ENCODE data around the gene DCLK2.

DCLK2 gene

DNA sequence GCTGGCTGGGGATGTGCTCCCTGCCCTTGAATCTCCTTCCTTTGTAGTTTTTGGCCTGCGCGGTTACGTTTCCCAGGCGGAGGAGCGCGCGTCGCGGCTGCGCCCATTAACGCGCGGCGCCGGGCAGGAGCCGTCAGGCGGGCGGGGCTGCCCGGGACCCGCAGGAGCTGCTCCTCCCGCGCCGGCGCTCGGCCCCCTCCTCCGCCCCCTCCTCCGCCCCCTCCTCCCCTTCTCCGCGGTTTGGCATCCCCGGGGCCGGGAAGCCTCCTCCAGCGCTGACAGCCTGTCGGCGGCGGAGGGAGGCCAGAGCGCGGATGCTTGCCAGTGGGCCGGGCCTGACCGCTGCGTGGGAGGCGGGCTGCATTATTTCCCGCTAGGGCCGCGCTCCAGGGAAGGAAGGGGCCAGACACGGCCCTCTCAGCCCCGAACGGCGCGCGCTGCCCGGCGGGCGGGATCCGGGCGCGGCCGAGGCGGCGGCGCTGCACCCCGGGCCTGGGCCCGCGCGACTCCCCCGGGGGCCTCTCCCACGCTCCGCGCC is at the start of gene DCLK2:
TSS of gene DCLK2 (plus strand) at position 405 of the 538 bp plus-strand sequence. CDS start 583 bp downstream, outside the sequence.
- DNase-seq: peak; percentile 91

DNA sequence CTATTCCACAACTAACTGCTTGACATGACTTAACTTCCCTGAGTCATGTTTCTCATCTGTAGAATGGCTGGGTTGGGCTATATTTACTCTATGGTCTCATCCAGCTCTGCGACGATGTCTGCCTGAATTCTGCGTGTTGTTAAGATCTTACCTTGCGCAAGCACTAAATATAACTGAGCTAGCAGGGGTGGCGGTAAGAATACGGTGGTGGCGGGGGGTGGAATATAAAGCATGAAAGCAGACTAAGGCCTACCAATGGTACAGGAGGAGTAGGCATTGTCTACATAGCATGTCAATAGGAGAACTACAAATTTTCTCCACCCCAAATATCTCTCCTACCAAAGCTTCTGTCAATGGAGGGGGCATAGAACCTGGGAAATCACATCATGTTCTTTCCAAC is 45.7 kb upstream of the DCLK2 start:
- DNase-seq: no peak

DNA sequence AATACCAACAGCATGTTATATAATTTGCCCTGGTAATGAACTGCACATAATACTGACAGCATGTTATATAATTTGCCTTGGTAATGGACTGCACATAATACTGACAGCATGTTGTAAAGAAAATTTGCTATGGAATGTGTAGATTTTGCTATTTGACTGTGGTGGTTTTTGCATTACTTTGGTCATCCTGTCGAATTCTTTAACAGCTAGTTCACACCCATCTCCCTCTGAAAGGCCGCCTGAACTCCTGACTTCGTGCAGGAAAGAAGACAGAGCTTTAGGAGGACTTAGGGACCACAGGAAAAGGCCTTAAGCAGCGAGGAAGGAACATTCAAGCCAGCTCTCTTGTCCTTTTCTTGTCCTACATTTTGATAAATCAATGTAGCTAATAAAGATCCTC is 45.2 kb upstream of the DCLK2 start:
- peak; percentile 74 for DNase-seq

DNA sequence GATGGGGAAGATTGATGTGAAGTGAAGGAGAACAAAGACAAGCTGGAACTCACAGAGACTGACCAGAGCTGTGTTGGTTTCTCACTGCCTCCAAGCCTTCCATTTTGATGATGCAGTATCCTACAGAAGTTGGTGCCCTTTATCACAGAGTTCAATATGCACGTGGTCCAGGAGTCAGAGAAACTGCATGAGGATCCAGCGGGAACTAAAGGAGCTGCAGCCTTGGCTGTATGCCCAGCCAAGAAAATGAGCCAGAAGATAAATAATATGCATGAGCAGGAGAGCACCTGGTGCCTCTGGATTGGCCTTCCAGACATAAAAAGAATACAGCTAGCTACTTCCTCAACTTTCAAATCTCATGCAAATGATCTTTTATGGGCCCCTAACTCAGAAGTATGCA is 44.3 kb upstream of the DCLK2 start:
- DNase-seq: peak; percentile 67

DNA sequence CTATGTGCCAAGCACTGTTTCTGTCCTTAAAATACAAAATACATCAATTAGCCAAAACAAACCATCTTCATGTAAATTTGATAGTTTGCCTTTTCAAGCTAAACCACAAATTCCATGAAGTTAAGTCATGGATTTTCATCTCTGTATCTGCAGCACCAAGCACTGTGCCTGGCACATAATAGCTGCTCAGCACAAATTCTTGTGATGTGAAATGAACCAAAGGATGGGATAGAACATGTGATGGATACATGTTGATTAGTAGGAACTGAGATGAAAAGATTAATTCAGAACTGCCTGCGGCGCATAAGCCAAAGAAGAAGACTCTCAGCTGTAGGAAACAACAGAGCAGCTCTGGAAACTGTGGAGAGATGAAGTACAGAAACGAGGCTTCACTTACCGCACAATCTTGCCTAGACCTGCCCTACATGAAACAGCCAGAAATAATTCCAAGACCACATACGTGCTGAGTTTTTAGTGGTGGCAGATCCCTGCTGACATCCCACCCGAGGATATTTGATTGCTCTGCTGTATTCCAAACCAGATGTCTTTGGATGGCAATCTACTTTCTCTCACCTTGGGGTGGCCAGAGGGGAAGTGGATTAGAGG is 40.9 kb upstream of the DCLK2 start:
- DNase-seq: no peak

DNA sequence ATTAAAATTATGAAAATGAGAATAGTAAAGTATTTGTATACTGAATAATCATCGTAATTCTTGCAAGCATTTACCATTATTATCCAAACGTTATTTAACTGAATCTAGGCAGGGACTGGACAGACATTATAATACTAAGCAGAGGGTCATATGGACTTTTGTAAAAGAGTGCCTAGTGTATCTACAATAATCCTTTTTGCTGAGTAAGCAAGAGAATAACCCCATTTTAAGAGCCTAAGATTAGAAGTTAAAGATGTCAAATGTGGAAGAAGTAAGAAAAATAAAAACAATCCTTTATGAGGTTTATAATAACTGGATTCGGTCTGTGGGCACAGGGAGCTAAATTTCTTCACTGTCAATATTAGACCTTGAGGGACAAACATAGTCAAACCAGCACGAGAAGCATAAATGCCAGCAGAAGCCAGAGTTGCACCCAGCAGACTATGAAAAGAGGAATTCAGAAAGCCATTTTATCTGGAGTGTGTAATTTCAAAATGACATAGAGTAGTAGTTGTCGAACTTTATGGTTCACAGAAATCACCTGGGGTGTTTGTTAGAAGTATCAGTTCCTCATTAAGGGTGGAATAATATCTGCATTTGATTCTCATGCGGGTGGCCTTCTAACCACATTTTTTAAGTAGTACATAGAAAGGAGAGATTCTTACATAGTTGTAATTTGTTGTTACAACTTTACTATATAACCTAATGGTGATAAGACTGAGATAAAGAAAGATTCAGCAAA is 39.7 kb upstream of the DCLK2 start:
- DNase-seq: no peak

DNA sequence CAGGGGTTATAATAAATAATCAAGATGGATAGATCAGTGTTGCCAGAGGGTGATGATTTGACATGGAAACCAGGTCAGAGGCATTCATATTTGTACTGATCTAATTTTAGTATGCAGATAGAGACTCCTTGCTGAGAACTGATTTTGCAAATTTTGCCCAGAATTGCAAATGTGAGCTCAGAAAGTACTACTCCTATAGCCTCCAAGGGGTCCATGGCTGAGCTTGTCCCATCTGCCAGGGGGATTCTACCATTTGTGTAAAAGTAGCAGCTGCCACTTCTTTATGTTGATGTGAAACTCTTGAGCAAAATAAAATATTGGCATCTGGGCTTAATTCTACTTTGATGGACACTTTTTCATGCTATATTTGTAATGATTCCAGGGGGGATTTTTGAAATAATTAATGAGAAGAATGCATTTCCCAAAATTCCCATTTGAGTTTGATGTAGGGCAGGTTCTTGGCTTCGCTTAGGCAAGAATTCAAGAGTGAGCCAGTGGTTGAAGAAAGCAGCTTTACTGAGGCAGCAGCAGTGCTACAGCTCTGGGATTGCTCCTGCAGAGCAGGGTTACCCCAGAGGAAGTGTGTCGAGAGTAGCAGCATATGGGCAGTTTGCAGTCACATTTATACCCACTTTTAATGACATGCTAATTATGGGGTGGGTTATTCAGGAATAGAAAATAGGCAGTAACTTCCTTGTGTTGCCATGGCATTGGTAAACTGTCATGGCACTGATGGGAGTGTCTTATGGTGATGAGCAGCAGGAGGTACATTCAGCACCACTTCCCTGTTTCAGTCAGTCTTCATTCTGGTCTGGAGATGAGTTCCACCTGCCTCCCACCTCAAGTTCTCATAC is 38.7 kb upstream of the DCLK2 start:
- DNase-seq: no peak

DNA sequence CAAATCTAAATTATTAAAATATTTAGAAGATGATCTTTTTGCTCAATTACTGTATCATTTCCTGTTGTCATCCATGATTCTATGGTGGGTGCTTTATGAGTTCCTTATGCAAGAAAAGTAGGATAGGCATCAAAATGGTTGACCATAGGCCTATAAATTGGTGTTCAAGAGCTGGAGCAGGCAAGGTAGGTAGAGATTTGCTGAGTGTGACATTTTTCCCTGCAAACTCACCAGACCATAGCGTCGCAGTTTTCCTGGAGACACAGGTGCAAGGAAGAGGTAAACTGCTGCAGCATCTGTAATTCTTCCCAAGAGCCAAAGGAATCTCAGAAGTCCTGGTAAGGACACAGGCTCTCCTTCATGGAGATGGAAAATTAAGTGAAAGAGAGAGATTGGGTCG is 33.7 kb upstream of the DCLK2 start:
- DNase-seq: no peak

DNA sequence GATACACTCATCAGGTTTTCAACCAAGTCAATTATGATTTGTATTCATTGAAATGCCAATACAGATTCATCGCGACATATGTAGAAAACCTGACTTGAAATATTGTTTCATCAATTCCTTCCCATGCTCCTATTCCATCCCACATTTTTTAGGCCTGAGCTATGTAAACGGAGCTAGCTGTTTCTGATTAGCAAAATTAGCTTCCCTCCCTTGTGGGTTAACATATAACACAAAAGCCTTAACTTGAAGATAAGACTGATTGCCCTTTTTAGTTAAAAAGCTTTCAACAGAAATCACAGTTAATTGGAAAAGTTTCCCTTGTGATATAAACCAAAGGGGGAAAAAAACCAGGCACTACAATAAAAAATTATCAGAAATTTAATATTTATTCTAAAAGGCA is 32.8 kb upstream of the DCLK2 start:
- peak; percentile 33 for DNase-seq

DNA sequence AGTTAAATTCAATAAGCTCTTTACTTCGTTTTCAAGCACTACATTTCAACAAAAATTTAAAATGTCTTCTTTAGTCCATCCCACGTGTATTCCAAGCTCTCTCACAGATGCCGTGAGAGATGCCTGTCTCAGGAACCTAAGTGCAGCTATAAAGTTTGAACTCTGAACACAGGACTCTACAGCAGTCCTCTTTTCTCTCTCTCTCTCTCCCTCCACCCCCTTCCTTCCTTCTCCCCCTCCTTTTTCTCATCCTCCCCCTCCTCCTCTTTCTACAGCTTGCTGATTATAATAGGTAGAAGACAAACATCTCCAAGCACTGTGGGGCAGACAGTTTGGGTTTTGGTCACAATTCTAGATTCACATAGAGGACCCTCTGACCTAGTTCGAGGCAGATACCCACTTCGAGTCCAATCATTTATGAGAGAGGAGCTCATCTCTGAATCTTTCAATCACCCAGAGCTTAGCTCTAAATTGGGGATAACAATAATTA is 31.5 kb upstream of the DCLK2 start:
- no peak for DNase-seq

DNA sequence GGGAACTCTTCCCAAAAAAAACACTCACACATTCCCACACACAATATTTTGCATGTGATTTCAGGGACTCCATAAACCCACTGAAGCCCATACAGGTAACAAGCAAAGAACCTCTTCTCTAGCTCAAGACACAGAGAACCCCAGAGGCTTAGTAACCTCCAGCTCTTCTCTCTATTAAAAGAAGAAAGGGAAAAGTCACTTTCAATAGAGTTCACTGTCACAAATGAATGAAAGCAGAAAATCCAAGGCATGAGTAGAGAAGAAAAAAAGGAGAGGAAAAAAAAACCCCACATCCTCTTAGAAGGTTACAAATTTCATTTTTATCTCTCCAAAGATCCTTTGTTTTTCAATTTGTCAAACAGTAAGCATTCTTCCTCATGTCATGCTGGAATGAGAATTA is 30.7 kb upstream of the DCLK2 start:
- no peak for DNase-seq

DNA sequence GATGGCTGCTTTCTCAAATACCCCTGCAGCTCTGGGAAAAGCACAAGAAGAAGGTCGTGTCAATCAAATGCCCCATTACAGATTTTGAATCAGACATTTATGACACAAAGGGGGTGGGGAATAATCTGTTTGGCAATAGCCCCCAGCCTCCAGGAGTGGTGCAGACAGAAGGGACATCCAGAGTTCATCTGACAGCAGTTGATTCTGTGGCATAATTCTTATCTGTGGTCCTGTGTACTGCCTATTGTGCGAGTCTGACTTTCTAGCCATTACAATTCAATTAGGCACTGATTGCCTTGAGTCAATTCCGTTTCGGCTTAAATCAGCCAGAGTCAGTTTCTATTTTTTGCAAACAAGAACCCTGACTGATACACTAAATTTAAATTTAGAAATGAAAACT is 28.6 kb upstream of the DCLK2 start:
- DNase-seq: no peak

DNA sequence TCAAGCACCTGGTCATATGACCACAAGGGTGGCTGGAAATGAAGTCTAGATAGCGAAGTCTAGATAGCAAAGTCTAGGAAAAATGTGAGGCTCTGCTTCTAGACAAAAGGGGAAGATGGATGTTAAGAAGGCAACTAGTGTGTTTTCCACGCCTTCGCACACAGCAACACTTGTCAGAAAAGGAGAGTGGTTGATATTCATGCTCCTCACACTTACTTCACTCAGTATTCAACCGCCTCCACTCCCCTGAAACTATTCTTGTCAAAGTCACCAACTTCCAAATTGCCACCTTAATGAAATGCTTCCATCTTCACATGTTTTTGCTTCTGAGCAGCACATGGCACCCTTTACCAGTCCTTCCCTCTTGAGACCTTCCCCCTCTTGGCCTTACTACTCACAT is 27.7 kb upstream of the DCLK2 start:
- DNase-seq: no peak

DNA sequence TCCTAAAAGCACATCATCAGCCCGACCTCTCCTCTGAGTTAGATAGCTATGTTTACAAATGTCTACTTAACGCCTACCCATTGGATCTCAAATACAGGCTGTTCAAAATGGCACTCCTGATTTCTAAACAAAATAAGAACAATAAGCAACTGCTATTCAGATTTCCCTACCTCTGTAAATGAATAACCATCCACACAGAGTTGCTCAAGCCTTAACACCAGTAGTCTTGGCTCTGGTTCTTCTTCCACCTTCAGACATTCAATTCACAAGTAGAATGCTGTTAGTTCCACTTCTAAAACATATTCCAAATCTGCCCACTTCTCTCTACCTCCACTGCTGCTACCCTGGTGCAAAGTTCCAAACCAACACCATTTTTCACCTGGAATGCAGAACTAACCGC is 27.1 kb upstream of the DCLK2 start:
- no peak for DNase-seq

DNA sequence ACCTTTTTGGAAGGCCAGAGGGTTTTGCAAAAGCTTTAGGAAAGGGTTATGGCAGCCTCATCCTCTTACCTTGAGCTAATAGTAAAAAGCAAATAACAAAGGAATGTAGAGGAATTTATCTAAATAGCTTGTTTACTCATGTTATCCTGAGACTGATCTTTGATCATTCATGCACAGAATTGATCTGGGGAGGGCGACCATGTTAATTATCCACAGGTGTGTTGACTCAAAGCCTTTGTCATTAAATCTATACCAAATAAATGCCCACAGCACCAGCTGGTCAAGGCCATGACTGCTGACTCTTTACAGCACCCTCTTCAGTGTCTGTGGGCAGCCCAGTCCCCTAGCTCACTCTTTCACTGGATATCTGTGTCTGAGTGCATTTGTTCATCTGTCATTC is 22.8 kb upstream of the DCLK2 start:
- no peak for DNase-seq

DNA sequence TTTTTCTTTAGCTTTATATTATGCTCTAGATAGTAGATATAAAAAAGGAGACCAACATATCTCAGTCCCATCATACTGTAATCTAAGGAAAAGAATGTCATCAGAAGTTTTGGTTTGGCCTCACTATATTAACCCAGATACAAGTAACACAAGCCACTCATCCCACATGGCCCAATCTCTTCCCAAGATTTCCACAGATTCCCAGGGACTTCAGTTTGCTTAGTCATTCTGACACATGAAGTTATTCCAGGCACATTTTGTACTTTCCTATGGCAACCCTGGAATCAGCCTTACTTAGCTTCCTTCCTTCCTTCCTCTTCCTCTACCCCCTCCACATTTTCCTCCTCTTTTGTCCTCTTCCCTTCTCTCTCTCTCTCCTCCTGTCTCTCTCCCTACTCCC is 21.7 kb upstream of the DCLK2 start:
- DNase-seq: peak; percentile 69

DNA sequence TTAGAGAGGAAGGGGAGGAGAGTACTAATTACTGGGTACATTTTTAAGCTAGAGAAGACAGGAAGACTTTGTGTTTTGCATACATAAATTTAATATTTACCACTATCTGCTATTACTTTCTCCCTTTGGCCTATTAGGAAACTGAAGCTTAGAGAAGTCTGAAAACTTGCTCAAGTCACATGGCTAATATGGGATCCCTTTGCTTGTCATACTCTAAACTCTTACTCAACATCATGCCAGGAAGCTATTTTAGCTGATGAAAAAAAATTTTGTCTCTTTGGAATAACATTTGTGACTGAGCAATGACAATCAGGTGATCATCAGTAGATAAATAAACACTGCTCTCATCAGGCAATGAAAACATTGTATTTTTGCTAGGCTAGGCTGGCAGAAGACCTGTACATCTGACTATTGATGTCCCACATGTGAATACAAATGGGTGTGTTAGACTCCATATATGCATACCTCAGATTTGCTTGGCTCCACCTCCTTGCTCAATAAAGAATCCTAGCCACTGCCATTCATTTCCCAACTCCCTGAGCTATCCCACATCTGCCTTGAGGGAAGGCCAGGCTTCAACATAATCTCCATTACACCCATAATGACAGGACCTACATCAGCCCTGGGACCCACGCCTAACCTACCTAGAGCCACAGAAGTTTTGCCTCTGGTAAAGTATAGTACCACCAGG is 17.0 kb upstream of the DCLK2 start:
- no peak for DNase-seq

DNA sequence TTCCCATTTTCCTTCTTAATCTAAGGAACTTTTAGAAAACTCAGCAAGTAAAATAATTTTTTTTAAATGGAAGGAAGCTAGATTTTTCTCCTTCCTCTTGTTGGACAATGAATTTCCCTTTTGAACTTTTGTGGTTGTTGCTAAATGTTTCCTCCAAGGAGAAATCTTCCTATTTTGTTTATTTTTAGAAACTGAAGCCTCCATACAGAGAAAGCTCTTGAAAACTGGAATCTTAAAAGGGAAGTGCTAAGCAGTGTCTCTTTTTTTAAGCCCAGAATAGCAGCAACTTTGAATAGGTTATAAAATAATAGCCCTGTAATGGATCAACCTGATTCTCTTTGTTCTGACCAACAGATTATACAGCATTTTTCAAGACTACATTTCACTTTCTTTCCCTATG is 15.1 kb upstream of the DCLK2 start:
- DNase-seq: no peak

DNA sequence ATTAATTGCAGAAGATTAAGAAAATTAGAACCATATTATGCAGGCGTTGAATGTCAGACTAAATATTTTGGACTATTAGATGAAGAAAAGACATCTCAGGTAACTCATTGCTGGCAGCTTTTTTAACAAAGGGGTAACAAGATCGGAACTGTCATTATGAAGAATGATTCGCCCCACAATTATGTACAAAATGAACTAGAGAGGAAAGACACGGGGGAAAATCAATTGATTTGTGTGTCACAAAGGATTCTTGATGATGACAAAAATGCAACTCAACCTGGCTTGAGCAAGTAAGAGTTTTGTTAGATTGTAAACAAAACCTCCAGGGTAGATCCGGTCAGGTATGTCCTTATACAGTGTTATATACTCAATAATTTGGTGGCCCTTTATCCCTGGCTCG is 12.5 kb upstream of the DCLK2 start:
- no peak for DNase-seq

DNA sequence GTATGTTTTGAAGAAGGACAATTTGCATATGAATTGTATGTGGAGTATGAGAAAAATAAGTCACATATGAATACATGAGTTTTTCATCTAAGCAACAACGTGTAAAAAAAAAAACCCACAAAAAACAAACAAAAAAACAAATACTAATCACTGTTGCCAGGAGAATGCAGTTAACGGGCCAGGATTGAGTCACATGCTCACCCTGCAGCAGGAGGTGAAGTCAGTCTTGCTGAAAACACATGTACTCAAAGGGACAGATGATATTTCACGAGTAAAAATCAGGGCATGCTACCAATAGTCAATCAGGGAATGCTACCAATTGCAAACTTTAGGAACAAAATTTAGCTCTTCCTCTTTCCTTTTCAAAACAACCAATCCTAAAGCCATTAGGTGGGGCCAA is 10.4 kb upstream of the DCLK2 start:
- no peak for DNase-seq

DNA sequence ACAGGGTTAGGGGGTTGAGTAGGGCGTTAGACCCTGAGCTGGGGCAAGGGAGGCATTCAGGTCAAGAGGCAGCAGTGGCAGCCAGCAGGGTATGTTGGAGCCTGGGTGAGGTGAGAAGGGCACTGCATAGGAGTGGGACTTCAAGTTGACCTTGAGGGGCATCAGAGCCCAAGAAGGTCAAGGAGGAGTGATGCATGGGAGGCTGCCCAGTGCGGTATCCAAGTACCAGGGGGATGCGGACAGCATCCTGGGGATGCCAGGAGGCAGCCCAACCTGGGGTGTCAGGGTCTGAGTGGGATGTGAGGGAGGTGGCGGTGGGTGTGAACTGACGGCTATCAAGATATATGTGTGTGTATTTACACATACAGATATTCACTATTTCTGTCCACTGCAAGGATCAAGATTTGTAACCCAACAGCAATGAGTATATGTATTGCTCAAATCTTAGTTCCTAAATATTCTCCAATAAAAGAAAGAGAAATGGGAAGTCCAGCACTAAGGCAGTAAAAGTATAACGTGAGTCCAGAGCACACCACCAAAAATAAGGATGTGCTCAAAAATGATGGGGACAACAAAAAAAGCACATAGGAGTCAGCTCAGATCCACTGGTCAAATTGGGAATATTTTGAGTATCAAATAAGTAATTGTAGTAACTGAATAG is 9.8 kb upstream of the DCLK2 start:
- no peak for DNase-seq

DNA sequence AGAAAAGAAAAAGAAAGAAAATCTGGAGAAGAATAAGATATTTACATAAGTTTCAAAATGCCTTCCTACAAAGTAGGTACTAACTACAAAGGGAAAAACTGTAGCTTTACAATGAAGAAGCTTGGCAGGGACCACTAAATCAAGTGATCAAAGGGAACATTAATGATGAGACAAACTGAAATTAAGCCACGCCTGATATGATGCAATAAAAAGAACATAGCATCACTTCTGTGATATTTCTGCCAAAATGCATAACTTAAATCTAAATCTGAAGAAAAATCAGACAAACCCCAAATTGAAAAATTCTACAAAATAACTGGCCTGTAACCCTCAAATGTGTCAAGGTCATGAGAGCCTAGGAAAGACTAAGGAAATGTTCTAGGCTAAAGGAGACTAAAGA is 8.9 kb upstream of the DCLK2 start:
- DNase-seq: no peak
